ENCODE measurements around the gene GCNA.

The GCNA gene

GRCh38 chrX:71615954-71616353, 37.7 kb downstream of the GCNA start:
- CTCF ChIA-PET: interaction anchor here (1.1 kb wide), 1 partner anchor 11 kb away, joined by 3 read pairs; no protein-coding TSS in a partner anchor
- Mint-ChIP-seq H3K27ac (peak overlapping the region; percentile 77), H3K9me3 (no peaks in the 10 kb centered on the region), H3K27me3 (no peaks in the 10 kb centered on the region), H3K36me3 (peaks cover 60% of the 10 kb centered on the region), H3K4me3 (peak overlapping the region; percentile 89), H3K4me1 (peaks cover 83% of the 10 kb centered on the region)
- no peak for DNase-seq

DNA sequence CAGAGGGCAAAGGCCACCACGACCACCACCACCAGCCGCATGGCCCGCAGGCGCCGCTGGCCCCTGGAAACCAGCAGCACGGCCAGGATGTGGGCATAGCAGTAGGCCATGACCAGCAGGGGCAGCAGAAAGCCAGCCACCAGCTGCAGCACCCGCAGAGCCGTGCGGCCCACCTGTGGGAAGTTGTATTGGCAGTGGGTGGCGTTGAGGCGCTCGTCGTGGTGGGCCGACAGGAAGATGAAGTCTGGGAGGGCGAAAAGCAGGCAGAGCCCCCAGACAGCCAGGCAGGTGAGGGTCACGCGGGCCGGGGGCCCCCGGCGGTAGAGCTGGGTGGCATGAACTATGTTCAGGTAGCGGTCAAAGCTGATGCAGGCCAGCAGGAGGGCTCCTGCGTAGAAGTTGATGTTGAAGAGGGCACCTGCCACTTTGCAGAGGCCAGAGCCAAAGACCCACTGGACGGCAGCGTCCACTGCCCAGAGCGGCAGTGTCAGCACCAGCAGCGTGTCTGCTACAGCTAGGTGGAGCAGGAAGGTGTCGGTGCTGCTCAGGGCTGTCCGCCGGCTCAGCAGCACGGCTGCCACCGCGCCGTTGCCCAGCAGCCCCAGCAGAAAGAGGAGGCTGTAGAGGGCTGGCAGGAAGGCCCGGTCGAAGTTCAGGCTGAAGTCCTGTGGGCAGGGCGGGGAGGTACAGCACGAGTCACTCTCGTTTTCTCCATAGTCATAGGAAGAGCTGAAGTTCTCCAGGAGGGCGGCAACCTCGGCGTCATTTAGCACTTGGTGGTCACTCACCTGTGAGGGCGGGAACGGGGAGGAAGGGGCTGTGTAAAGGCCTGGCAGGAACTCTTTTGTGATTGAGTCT, 38.7 kb downstream of the GCNA start:
- Mint-ChIP-seq H3K36me3 (peaks cover 50% of the 10 kb centered on the region), H3K4me3 (peak overlapping the region; percentile 89), H3K4me1 (peaks cover 83% of the 10 kb centered on the region), H3K27me3 (no peaks in the 10 kb centered on the region), H3K9me3 (no peaks in the 10 kb centered on the region), H3K27ac (no peak overlapping the region)
- DNase-seq: no peak
- CTCF ChIA-PET: interaction anchor here (1.4 kb wide), 2 partner anchors 8 to 35 kb away, joined by 4 to 5 read pairs; no protein-coding TSS in a partner anchor

DNA sequence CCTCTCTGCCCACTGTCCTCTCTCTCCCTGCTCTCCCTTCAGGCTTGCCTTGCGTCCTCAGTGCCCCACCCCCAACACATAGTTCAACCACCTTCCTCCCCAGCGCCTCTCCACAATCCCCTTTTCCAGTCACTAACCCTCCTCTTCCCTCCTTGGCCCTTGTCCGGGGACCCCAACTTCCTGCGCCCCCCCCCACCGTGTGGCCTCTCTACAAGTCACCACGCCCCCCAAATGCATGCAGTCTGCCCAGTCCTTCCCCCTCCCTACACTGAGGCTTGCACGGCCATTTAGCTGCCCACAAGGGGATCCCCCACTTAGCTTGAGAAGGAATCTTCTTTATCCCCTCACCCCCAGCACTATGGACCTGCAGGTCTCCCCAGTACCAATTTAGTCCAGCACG, 39.5 kb downstream of the GCNA start:
- CTCF ChIA-PET: interaction anchor here (1.4 kb wide), 2 partner anchors 9 to 34 kb away, joined by 4 to 5 read pairs; no protein-coding TSS in a partner anchor
- Mint-ChIP-seq H3K4me3 (peak overlapping the region; percentile 89), H3K27me3 (no peaks in the 10 kb centered on the region), H3K36me3 (peaks cover 49% of the 10 kb centered on the region), H3K27ac (peak overlapping the region; percentile 90), H3K9me3 (no peaks in the 10 kb centered on the region), H3K4me1 (peaks cover 89% of the 10 kb centered on the region)
- DNase-seq: no peak

- Mint-ChIP-seq H3K27ac (peak within 1 kb of the TSS; percentile 90), H3K27me3 (no peaks in the 10 kb centered on the region), H3K36me3 (peaks cover 44% of the 10 kb centered on the region), H3K4me3 (peak within 1 kb of the TSS; percentile 89), H3K9me3 (no peaks in the 10 kb centered on the region), H3K4me1 (peaks cover 90% of the 10 kb centered on the region)
- DNase-seq: peak; percentile 75
- CTCF ChIA-PET: no interaction called here
These were observed 40.1 kb downstream of the GCNA start, which contains the start of gene CXCR3 for GRCh38 chrX:71618303-71618721. Gene CXCR3 (minus strand): TSS chrX:71618511. CDS start chrX:71618449, 62 bp downstream.

- Mint-ChIP-seq H3K4me3 (peak overlapping the region; percentile 89), H3K36me3 (peaks cover 40% of the 10 kb centered on the region), H3K27ac (peak overlapping the region; percentile 90), H3K4me1 (peaks cover 90% of the 10 kb centered on the region), H3K27me3 (no peaks in the 10 kb centered on the region), H3K9me3 (no peaks in the 10 kb centered on the region)
- CTCF ChIA-PET: no interaction called here
- no peak for DNase-seq
These were observed 40.5 kb downstream of the GCNA start for GRCh38 chrX:71618787-71619186.

DNA sequence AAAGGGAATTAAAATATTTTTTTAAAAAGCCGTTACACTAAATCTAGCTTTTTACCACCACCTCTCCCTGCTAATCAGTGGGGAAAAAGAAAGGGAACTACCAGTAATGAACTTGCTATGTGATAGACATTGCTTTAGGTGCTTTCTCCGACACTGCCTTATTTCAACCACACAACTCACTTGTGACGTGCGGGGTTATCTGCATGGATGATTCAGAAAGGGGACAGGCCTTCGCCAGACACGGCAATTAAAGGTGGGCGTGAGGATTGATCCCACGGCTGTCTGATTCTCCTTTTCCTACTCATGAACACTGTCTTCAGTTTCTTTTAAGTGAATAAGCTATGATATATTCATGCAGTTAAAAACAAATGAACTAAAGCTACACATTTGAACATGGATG, 41.0 kb downstream of the GCNA start:
- peak overlapping the region; percentile 90 for H3K27ac Mint-ChIP-seq
- peak overlapping the region; percentile 89 for H3K4me3 Mint-ChIP-seq
- peak; percentile 51 for DNase-seq
- peaks cover 91% of the 10 kb centered on the region for H3K4me1 Mint-ChIP-seq
- no peaks in the 10 kb centered on the region for H3K9me3 Mint-ChIP-seq
- CTCF ChIA-PET: interaction anchor here (1.0 kb wide), 1 partner anchor 19 kb away, joined by 3 read pairs; no protein-coding TSS in a partner anchor
- H3K36me3 Mint-ChIP-seq: peaks cover 38% of the 10 kb centered on the region
- no peaks in the 10 kb centered on the region for H3K27me3 Mint-ChIP-seq

DNA sequence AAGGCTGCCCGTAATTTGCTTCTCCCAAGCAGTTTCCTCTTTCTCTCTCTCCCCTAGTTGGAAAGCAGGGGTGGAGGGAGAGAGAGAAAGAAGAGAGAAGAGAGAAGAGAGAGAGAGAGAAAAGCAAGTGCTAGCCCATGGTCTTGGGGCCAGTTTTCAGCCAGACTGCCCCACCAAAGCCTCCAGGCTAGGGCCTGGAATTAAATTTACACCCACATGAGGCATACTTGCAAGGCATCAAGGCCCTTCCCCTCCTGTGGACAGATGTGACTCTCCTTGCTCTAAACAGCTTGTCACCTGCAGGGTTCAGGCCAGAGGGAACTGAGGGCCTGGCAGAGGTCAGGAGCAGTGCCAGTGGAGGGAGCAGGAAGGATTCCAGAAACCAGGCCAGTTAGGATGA, 41.7 kb downstream of the GCNA start:
- H3K27ac Mint-ChIP-seq: peak overlapping the region; percentile 90
- peaks cover 34% of the 10 kb centered on the region for H3K36me3 Mint-ChIP-seq
- no peaks in the 10 kb centered on the region for H3K9me3 Mint-ChIP-seq
- CTCF ChIA-PET: interaction anchor here (1.0 kb wide), 1 partner anchor 18 kb away, joined by 3 read pairs; no protein-coding TSS in a partner anchor
- no peaks in the 10 kb centered on the region for H3K27me3 Mint-ChIP-seq
- H3K4me1 Mint-ChIP-seq: peaks cover 91% of the 10 kb centered on the region
- no peak overlapping the region for H3K4me3 Mint-ChIP-seq
- DNase-seq: no peak

GRCh38 chrX:71621603-71622002, 43.4 kb downstream of the GCNA start:
- DNase-seq: no peak
- no peaks in the 10 kb centered on the region for H3K9me3 Mint-ChIP-seq
- CTCF ChIA-PET: interaction anchor here (1.1 to 1.2 kb wide), 3 partner anchors 11 to 89 kb away, joined by 3 to 4 read pairs (median 3); partner anchors contain the start of gene OGT
- no peak overlapping the region for H3K4me3 Mint-ChIP-seq
- H3K27ac Mint-ChIP-seq: peak overlapping the region; percentile 92
- H3K36me3 Mint-ChIP-seq: peaks cover 24% of the 10 kb centered on the region
- peaks cover 86% of the 10 kb centered on the region for H3K4me1 Mint-ChIP-seq
- H3K27me3 Mint-ChIP-seq: no peaks in the 10 kb centered on the region

- DNase-seq: no peak
- H3K36me3 Mint-ChIP-seq: peaks cover 20% of the 10 kb centered on the region
- no peak overlapping the region for H3K4me3 Mint-ChIP-seq
- H3K27ac Mint-ChIP-seq: peak overlapping the region; percentile 92
- CTCF ChIA-PET: interaction anchor here (0.9 to 1.6 kb wide), 5 partner anchors 16 to 89 kb away, joined by 3 to 4 read pairs (median 3); partner anchors contain the start of gene OGT
- no peaks in the 10 kb centered on the region for H3K9me3 Mint-ChIP-seq
- H3K4me1 Mint-ChIP-seq: peaks cover 85% of the 10 kb centered on the region
- H3K27me3 Mint-ChIP-seq: no peaks in the 10 kb centered on the region
These were observed 43.9 kb downstream of the GCNA start for GRCh38 chrX:71622032-71622575.

DNA sequence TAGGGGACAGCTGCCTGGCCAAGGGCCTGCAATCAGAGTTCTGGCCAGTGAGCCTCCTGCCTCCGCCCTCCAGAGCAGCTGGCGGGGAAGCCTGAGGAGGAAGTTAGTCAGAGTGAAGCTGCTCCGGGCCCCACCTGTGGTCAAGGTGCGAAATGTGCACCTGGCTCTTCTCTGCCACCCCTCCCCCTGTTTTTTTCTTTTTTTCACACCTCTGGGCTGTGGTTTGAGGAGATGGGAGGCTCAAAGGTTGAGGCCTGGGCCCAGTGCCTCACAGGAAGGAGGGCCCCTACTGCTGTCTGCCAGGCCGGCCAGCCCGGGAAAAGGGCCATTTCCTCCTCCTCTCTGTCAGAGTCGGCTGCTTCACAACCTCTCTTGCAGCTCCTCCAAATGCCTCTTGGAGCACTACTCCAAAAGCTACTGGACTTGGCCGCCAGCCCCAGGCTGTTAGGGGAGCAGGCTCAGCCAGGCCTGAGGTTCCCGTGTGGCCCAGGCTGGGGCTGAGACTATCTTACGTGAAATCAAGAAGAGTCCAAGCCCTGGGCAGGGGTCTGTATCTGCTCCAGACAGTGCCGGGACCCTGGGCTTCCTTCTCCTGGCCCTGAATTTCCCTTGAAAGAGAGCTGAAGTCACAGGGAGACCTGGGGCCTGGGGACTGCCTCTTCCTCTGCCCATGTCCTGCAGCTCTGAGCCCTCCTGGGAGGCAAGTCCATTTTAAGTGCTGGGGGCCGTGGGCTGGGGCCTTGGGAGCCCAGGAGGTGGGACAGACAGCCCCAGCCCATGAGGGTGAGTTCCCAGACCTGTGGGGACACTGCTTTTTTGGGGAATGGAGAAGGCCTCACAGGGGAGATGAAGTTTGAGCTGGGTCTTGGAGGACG, 44.6 kb downstream of the GCNA start:
- H3K27ac Mint-ChIP-seq: peak overlapping the region; percentile 92
- H3K9me3 Mint-ChIP-seq: no peaks in the 10 kb centered on the region
- no peaks in the 10 kb centered on the region for H3K27me3 Mint-ChIP-seq
- peaks cover 20% of the 10 kb centered on the region for H3K36me3 Mint-ChIP-seq
- DNase-seq: peak; percentile 75
- CTCF ChIA-PET: interaction anchor here (0.9 to 1.6 kb wide), 5 partner anchors 15 to 90 kb away, joined by 3 to 4 read pairs (median 3); partner anchors contain the start of gene OGT
- peak overlapping the region; percentile 23 for H3K4me3 Mint-ChIP-seq
- peaks cover 82% of the 10 kb centered on the region for H3K4me1 Mint-ChIP-seq

GRCh38 chrX:71623714-71624113, 45.5 kb downstream of the GCNA start:
- Mint-ChIP-seq H3K27me3 (no peaks in the 10 kb centered on the region), H3K36me3 (peaks cover 14% of the 10 kb centered on the region), H3K4me1 (peaks cover 75% of the 10 kb centered on the region), H3K27ac (peak overlapping the region; percentile 92), H3K9me3 (no peaks in the 10 kb centered on the region), H3K4me3 (peak overlapping the region; percentile 52)
- CTCF ChIA-PET: interaction anchor here (0.9 to 1.6 kb wide), 2 partner anchors 14 to 27 kb away, joined by 3 to 4 read pairs; no protein-coding TSS in a partner anchor
- no peak for DNase-seq

- Mint-ChIP-seq H3K4me3 (no peak overlapping the region), H3K4me1 (peaks cover 71% of the 10 kb centered on the region), H3K27me3 (no peaks in the 10 kb centered on the region), H3K36me3 (peaks cover 7% of the 10 kb centered on the region), H3K9me3 (no peaks in the 10 kb centered on the region), H3K27ac (no peak overlapping the region)
- CTCF ChIA-PET: no interaction called here
- DNase-seq: no peak
These were observed 47.2 kb downstream of the GCNA start for GRCh38 chrX:71625471-71625870.

- peaks cover 62% of the 10 kb centered on the region for H3K4me1 Mint-ChIP-seq
- CTCF ChIA-PET: no interaction called here
These were observed 48.3 kb downstream of the GCNA start for GRCh38 chrX:71626576-71626975.

More at GRCh38 chrX:71626576-71626975, 48.3 kb downstream of the GCNA start:
- no peaks in the 10 kb centered on the region for H3K9me3 Mint-ChIP-seq
- peaks cover 5% of the 10 kb centered on the region for H3K36me3 Mint-ChIP-seq
- H3K27ac Mint-ChIP-seq: no peak overlapping the region
- DNase-seq: no peak
- H3K4me3 Mint-ChIP-seq: no peak overlapping the region
- H3K27me3 Mint-ChIP-seq: no peaks in the 10 kb centered on the region
